SIG-M5 treated with dmso at 0.1 percent for 504 hours (cell line): ENCODE results near the gene OSBPL8.
"Not testable (repeated sequence)": the region's sequence is repeated elsewhere in the genome, so short reads cannot be mapped to it uniquely, and the experiment has no call there.

Experiments
- DNase-seq: peaks from one replicate; lab custom pipeline; 2025; ENCODE audit not compliant: unreplicated experiment; lab: John Stamatoyannopoulos, UW

OSBPL8 gene

DNA sequence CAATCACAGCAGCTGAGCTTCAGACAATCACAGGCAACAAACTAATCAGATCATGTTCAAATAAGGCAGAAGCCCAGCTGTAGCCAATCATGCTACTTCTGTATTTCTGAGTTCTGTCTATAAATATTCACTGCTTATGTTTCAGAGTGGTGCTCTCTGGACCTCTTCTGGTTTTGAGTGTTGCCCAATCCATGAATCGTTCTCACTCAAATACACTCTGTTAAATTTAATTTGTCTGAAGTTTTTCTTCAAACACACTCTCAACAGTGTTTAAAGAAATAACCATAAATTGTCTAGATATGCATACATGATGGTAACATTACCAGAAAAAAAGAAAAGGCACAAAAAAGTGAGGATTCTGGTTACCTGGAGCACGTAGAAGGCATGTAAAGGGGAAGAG lies 133.4 kb downstream of the OSBPL8 start:
- peak; percentile 8 for DNase-seq

GRCh38 chr12:76424941-76425340 lies 134.6 kb downstream of the OSBPL8 start:
- no peak for DNase-seq

DNA sequence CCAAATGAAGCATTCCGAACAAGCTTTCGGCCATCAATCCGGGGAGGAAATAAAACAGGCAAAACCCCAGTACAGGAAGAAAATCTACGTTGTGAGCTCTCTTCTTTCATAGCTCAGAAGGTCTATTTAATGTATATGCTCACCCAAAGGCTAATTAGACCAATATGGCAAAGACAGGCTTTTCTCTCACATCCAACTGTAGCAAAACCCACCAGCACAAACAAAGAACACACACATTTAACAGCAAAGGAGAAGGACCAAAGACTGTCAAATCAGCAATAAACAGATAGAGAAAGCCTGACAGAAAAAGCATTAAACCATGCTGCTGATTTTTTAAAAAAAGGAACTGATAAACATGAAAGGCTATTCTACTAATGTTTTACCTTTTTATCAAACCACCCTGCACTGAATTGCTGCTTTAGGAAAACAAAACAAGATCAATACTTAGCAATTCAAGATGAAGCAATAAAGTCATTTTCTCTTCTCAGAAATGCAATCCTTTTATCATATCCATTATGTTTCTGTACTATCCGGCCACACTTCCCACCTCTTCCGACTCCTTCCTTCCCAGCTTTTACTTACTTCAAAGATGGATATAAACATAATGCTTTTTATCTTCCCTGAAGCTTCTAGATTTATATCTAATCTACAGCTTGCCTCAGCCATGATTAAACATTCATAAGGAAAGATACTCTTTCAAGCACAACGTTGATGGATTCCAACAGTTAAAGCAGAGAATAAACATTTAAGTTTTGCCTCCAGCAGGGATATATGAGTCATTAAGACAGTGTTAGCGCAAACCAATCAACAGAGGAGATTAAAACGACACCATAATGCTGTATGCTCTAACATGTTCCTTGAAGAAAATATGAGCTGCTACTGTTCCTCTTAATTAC lies 136.8 kb downstream of the OSBPL8 start:
- no peak for DNase-seq

DNA sequence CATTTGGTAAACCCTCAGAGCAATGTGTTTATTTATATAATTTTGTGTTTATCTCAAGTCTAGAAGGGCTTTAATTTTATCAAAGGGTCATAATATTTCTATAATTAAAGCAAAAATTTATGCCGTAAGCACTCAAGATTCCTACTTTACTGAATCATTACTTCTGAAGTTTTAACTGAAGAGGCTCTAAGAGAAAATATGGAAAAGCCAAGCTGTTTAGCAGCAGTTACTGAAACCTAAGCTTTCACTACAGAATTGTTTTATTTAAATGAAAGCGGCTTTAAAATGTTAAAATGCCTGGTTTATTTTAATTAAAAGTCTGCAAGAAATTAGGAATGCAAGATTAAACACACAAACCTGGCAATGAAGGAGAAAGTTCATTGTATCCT lies 137.4 kb downstream of the OSBPL8 start:
- DNase-seq, result no peak

DNA sequence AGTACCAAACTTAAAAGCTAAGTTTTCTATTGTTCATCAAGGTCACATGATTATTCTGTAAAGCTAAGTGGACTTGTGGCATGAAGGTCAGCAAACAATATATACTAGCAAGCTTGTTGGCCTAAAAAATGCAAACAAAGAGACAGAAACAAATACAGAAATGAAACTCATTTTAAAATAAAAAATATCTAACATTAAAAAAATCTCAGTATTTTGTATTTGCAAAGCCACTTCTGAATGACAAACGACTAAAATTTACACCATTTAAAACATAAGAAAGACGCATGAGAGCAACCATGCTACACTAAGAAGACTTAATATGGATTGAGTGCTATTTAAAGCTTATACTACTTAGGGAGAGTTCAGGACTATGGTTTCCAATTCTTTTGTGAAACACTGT lies 138.5 kb downstream of the OSBPL8 start:
- DNase-seq, result no peak

DNA sequence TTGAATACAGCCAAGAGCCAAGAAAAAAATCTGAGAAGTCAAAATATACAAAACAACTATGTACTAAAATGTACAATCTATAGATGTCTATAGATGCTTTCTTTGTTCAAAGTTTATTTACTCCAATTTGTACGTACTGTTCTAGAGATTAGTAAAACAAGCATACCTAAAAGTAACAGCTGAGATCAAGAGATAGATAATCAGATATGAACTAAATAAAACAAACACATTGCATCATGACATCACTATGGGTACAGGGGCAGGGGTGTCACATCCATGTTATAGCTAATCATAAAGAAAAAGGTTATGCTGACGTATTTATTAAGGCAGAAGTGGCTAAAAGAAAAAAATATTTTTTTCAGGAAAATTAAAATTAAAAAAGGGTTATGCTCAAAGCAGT lies 139.3 kb downstream of the OSBPL8 start:
- no peak for DNase-seq

- no peak for DNase-seq
Observed at GRCh38 chr12:76417116-76417515, 142.5 kb downstream of the OSBPL8 start.

- no peak for DNase-seq
Observed at GRCh38 chr12:76413121-76413520, 146.4 kb downstream of the OSBPL8 start.

GRCh38 chr12:76410781-76411180 lies 148.8 kb downstream of the OSBPL8 start:
- no peak for DNase-seq

DNA sequence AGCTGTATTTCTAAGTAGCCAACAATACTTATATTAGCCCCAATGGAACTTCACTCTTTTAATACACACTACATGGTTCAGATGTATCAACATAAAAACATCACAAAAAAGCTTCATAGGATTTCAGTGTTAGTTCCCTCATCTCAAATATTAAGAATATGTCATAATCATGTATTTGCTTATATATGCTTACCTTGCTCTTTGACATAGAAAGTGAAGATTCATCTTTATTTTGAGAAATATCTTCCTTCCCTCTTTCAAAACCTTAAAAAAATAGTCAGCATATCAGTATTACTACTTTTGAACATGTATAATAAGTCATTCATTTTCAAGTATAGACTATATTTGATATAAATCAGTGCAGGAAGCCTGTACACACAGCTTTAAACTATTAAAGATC lies 149.2 kb downstream of the OSBPL8 start:
- no peak for DNase-seq

DNA sequence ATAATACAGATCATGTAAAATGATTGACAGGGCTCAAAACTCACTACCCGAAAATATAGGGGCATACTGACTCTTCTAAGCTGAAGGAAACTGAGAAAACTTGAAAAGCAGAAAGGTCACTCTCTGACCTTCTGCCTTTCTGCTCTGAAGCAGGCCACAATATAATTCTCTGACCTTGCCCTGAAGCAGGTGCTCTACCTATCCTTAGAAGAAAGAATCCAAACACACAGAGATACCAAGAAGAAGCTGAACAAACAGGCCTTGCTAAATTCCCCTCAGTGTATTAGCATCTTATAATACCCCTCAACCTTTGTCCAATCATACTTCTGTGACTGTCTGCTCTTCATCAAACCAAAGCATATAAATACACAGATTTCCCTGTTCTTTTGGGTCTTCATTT lies 150.5 kb downstream of the OSBPL8 start:
- DNase-seq, result no peak

GRCh38 chr12:76407710-76408109 lies 151.9 kb downstream of the OSBPL8 start:
- DNase-seq, result no peak

DNA sequence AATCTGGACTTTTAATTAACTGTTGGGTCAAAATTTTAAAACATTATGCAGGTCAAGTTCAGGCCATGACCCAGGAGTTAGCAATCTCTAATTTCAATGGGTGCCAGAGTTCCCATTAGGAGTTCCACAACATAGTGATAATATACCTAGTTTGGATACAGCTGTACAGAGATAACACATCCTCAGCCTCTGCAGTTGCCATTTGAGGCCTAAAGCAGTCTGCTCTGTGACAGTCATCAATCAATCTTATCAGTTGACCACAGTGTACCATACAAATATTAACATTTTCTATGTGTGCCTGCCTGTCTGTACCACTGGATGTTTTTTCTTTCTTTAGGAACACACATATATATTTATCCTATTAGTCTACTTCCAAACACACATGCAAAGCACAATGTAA lies 157.3 kb downstream of the OSBPL8 start:
- DNase-seq, result no peak

DNA sequence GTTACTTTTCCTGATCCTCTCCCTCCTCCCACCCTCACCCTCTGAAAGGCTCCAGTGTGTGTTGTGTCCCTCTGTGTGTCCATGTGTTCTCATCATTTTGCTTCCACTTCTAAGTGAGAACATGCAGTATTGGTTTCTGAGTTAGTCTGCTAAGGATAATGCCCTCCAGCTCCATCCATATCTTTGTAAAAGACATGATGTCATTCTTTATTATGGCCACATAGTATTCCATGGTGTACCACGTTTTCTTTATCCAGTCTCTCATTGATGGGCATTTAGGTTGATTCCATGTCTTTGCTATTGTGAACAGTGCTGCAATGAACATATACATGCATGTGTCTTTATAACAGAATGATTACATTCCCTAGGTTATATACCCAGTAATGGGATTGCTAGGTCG lies 159.4 kb downstream of the OSBPL8 start:
- no peak for DNase-seq

GRCh38 chr12:76399040-76399439 lies 160.5 kb downstream of the OSBPL8 start:
- no peak for DNase-seq

- no peak for DNase-seq
Observed at GRCh38 chr12:76398106-76398505, 161.5 kb downstream of the OSBPL8 start.

- DNase-seq, result no peak
Observed at GRCh38 chr12:76391461-76391860, 168.1 kb downstream of the OSBPL8 start.

DNA sequence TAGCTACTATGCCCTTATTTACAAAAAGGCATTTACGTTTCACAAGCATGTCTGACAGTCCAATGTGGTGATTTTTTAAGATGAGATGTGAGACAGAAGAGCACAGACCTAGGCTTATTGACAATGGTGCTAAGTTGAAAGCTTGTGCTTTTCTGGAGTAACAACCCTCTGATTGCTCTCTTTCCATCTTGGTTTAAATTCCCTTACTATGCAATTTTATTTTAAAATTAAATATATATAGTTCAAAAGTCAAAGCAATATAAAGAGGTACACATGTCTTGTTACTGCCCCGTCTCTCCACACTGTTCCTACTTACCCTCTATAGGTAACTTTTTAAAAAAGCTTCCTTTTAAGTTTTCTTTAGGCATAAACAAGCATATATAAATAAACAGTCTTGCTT lies 172.0 kb downstream of the OSBPL8 start:
- no peak for DNase-seq

DNA sequence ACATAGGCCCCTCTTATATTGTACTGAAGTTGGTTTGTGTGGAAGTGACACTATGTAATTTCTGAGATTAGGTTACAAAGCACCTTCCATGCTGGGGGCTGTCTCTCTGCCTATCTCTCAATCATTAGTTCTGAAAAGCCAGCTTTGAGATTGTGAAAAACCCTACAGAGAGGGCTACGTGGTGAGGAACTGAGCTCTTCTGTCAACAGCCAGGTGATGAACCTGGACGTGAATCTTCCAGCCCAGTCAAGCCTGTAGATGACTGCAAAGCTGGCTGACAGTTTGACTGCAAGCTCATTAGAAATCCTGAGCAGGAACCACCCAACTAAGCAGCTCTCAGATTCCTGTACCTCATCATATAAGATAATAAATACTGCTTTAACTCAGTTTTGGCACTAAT lies 175.0 kb downstream of the OSBPL8 start:
- no peak for DNase-seq

DNA sequence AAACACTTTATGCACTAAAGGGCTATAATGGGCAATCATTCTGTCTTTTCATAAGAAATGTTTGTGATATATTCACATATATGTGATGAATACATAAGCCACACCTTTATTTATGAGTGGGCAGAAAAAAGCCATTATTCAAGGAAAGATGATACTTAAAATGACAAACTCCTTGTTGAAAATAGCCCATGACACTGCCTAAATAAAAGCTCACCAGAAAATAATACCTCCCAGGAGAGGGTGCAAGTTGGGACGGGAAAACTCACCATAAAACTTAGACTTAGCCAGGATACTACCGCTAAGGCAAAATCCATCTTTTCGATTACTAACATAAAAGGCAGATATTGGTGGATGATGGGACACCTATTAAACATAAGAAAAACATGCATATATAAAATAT lies 175.6 kb downstream of the OSBPL8 start:
- no peak for DNase-seq

DNA sequence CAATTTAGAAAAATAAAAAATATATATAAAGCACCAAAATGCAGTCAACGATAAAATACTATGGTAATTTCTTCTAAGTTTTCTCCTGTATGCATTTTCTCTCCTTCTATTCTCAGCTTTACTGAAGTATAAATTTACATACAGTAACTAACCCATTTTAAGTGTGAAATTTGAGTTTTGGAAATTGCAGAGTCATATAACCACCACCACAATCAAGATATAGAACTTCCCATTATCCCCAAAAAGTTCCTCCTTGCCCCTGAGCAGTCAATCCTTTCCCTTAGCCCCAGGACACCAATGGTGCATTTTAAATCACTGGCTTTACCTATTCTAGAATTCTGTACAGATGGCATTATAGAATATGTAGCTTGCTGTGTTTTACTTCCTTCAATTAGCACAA lies 180.3 kb downstream of the OSBPL8 start:
- no peak for DNase-seq

- DNase-seq, result not testable (repeated sequence)
Observed at GRCh38 chr12:76376876-76377275, 182.7 kb downstream of the OSBPL8 start.

GRCh38 chr12:76375939-76376338 lies 183.6 kb downstream of the OSBPL8 start:
- no peak for DNase-seq
